Mucosa of descending colon (tissue), 3 donors: ENCODE measurements around the gene NECAB3. TPM values are rescaled to one million over a fixed set of nuclear protein-coding genes. Genes with fewer than 3 reads are reported as not detected.

Experiments
- ATAC-seq: fragments of 200-7000 bp; cut with Tn5 transposase; one replicate; pipeline ENCODE4 v1.9.1; 2020; ENCODE audit warnings: mild to moderate bottlenecking, moderate library complexity
- DNase-seq, 3 donors: peaks; one replicate each; pipeline ENCODE4 v3.0.0-alpha.2; 2020
- H3K36me3 ChIP-seq: fragments of 200-600 bp; one replicate; pipeline ENCODE4 v1.8.0; 2021; ENCODE audit warnings: low read depth, mild to moderate bottlenecking
- H3K4me1 ChIP-seq: fragments of 200-600 bp; one replicate; pipeline ENCODE4 v1.8.0; 2021; ENCODE audit warnings: low read depth, mild to moderate bottlenecking
- H3K4me3 ChIP-seq: fragments of 200-600 bp; one replicate; pipeline ENCODE4 v1.8.0; 2021; ENCODE audit warnings: mild to moderate bottlenecking
- H3K9me3 ChIP-seq: fragments of 200-600 bp; one replicate; pipeline ENCODE4 v1.8.0; 2021; ENCODE audit warnings: mild to moderate bottlenecking
- intact Hi-C, 2 donors: fragments of 100-400 bp; cut with DNase I in 1 of 2; cut with micrococcal nuclease in 1 of 2; formaldehyde crosslinking; loops; one replicate each; pipeline versions ENCODE4 v1.11.0 to v1.11.1; 2022; cut with DNase I, micrococcal nuclease
- total RNA-seq, 3 donors: library from RNA; stranded (reverse); fragmentation: NEBNext Ultra II Directional in 2 of 3; extraction: Animal tissue kit (Norgen Biotek cat#: 25700) in 2 of 3; gene quantifications; one replicate each; pipeline versions ENCODE4 v1.2.1 to v1.2.4, GENCODE V29; 2021 to 2023
- TF ChIP-seq, protein P1 (sequence below): fragments of 200-600 bp; IDR thresholded peaks from one replicate; pipeline ENCODE4 v1.8.0; 2022; ENCODE audit warnings: antibody characterized with exemption, mild to moderate bottlenecking
- donor health status: DM: no; HTN: no; CAD: no; lungs with moderate emphysema.
- donor health status: DM: no; HTN: no; CAD: no.
- donor health status: DM: no; HTN: yes; CAD: no.

Gene NECAB3
- total RNA-seq, 3 donors from 2014 or later: 50.7 to 55.7 (median 51.7) TPM

DNA sequence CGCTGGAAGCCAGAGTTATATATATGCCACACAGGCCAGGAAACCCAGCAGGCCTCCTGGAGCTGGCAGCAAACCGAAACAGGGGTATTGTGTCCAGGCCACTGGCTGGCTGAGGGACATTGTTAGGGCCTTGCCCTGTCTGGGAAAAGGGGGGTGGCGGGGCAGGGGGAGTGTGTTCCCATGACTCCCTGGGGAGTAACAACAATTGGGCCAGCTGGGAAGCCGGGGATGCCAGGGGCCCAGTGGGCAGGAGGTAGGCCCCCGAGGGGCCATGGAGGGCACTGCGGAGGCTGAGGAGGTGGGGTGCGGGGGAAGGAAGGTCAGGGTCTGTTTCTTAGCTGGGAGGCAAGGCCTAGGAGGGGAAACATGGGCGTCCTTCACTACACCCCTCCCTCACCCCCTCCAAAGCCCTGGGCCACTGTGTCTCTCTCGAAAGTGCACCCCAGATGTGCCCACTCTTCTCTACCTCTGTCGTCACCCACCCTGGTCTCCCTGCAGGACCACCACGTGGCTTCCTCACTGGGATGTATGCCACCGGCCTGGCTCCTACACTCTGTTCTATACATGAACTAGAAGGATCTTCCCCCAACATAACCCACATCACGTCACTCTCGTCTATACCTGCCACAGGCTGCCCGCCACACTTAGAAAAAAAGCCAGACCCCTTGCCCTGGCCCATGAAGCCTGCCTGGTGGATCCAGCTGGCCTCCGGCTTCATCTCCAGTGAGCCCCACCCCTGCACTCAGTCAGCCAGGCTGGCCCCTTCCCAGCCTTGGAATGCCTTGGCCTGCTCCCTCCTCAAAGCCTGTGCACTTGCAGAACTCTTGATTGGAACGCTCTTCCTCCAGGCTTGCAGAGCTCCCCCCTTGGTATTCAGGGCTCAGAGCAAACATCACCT, 19.8 kb upstream of the NECAB3 start:
- ATAC-seq: peak; percentile 25
- no peaks in the 10 kb centered on the region for H3K9me3 ChIP-seq

DNA sequence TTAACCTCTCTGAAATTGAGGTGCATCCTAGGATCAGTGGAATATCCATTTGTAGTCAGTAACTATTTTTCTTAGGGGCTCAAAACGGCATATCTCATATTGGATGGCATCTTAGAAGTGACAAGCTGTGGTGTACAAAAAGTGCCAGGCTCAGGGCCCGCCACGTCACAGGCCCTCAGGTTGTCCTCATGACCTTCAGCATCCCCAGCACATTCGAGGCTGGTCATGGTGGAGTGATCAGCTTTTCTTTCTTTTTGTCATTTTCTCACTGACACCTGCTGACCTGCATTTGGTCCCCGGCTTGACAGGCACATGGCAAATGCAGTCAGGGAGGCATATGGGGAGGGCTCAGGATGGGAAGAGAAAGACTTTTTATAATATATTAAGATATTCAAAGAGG, 19.1 kb upstream of the NECAB3 start:
- Histone ChIP-seq H3K4me3 (no peak overlapping the region), H3K4me1 (no peaks in the 10 kb centered on the region), H3K9me3 (no peaks in the 10 kb centered on the region), H3K36me3 (no peaks in the 10 kb centered on the region)
- ATAC-seq: no peak
- TF ChIP-seq, protein P1, sequence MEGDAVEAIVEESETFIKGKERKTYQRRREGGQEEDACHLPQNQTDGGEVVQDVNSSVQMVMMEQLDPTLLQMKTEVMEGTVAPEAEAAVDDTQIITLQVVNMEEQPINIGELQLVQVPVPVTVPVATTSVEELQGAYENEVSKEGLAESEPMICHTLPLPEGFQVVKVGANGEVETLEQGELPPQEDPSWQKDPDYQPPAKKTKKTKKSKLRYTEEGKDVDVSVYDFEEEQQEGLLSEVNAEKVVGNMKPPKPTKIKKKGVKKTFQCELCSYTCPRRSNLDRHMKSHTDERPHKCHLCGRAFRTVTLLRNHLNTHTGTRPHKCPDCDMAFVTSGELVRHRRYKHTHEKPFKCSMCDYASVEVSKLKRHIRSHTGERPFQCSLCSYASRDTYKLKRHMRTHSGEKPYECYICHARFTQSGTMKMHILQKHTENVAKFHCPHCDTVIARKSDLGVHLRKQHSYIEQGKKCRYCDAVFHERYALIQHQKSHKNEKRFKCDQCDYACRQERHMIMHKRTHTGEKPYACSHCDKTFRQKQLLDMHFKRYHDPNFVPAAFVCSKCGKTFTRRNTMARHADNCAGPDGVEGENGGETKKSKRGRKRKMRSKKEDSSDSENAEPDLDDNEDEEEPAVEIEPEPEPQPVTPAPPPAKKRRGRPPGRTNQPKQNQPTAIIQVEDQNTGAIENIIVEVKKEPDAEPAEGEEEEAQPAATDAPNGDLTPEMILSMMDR: no peak
- DNase-seq: no peak
- intact Hi-C loops: no loop called here

More for the DNA sequence above, 19.8 kb upstream of the NECAB3 start:
- Histone ChIP-seq H3K36me3 (no peaks in the 10 kb centered on the region), H3K4me3 (no peak overlapping the region), H3K4me1 (no peaks in the 10 kb centered on the region)
- intact Hi-C loops: no loop called here
- no peak for DNase-seq
- TF ChIP-seq, protein P1: no peak

DNA sequence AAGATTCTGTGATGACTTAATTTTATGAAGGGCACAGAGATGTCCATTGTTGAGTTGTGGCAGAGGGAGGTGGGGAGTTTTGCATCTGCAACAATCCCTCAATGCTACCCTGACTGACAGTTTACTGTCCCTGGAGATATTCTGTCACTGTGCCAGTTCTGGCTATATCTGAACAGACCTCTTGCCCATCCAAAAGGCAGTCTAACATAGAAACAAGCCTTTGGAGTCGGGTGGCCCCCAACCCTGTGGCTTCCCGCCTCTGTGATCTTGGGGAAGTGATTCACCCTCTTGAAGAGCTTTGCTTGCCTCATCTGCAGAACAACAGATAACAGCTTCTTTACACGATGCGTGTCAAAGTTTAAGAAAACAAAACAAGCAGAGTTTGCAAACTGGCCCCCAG, 15.7 kb upstream of the NECAB3 start:
- Histone ChIP-seq H3K9me3 (no peaks in the 10 kb centered on the region), H3K4me3 (no peak overlapping the region), H3K36me3 (no peaks in the 10 kb centered on the region), H3K4me1 (peaks cover 8% of the 10 kb centered on the region)
- TF ChIP-seq, protein P1: no peak
- intact Hi-C loops: no loop called here
- no peak for DNase-seq
- ATAC-seq: no peak

DNA sequence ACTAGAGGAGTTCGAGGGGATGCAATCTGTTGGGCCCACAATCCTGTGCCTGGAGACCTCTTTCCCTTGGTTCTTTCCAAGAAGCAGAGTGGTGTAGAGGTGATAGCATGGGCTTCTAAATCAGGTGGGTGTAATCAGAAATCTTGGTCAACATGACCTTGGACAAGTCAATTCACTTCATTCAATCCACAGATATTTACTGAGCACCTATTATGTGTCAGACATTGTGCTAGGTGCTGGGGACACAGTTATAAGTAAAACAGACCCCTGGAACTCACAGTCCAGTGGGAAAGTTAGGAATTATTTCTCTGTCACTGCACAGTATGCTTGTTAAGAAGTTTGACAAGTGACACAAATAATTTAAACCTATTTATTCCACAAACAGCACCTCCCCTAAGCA, 15.3 kb upstream of the NECAB3 start:
- no peak for DNase-seq
- Histone ChIP-seq H3K4me3 (no peak overlapping the region), H3K9me3 (no peaks in the 10 kb centered on the region), H3K36me3 (no peaks in the 10 kb centered on the region), H3K4me1 (peaks cover 13% of the 10 kb centered on the region)
- ATAC-seq: no peak
- TF ChIP-seq, protein P1: no peak
- intact Hi-C loops: no loop called here

DNA sequence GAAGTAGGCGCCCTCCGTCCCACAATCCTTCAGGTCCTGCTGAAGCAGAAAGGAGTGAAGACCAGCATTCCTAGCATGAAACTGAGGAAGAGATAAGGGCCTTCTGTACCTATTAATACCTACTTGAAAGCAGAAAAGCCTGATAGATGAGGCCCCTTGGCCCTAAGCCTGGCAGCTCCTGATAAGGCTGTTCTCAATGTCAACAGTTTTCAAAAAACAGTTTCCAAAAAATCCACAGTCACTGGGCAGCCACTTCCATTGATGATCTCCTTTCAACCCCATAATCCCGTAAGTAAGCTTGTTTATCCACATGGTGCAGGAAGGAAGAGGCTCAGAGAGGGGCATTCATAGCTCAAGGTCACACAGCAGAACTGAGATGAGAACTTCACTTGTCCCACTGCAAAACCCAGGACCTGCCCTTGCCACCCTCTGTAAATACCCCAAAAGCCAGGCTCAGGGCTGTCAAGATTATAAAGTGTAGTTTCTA, 14.8 kb upstream of the NECAB3 start:
- intact Hi-C loops: no loop called here
- Histone ChIP-seq H3K4me1 (peaks cover 13% of the 10 kb centered on the region), H3K36me3 (no peaks in the 10 kb centered on the region), H3K4me3 (no peak overlapping the region), H3K9me3 (no peaks in the 10 kb centered on the region)
- no peak for ATAC-seq
- DNase-seq: no peak
- TF ChIP-seq, protein P1: no peak
